ENCODE results near the gene ECM2.

DNA sequence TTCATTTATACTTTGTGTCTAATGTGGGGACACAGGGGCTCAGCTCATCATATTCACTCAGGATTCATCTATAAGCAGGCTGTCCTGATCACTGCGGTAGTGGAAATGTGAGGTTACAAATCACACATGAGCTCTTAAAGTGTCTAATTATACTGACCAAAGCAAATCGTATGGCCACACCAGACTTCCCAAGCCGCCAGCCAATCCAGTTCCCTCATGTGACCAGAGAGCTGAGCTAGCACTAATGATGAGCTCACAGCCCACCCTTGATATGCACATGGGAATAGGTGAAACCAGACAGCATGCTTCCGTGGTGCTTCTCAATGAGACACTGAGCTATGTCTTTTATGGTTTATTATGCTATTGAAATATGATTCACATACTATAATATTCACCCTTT lies 17.6 kb downstream of the ECM2 start:
- TF ChIP-seq, protein P1, sequence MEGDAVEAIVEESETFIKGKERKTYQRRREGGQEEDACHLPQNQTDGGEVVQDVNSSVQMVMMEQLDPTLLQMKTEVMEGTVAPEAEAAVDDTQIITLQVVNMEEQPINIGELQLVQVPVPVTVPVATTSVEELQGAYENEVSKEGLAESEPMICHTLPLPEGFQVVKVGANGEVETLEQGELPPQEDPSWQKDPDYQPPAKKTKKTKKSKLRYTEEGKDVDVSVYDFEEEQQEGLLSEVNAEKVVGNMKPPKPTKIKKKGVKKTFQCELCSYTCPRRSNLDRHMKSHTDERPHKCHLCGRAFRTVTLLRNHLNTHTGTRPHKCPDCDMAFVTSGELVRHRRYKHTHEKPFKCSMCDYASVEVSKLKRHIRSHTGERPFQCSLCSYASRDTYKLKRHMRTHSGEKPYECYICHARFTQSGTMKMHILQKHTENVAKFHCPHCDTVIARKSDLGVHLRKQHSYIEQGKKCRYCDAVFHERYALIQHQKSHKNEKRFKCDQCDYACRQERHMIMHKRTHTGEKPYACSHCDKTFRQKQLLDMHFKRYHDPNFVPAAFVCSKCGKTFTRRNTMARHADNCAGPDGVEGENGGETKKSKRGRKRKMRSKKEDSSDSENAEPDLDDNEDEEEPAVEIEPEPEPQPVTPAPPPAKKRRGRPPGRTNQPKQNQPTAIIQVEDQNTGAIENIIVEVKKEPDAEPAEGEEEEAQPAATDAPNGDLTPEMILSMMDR (IDR thresholded peaks at IDR 0.05; ENCODE audit: insufficient read depth, low read length, poor library complexity, severe bottlenecking): no peak
- TF ChIP-seq EZH2phosphoT487 (conservative IDR thresholded peaks at IDR 0.05; ENCODE audit: low read length): no peak

All from SU-DHL-6 (cell line).